GM11168 (cell line): ENCODE data around the gene VAC14.
"Not testable (repeated sequence)": the region's sequence is repeated elsewhere in the genome, so short reads cannot be mapped to it uniquely, and the experiment has no call there.

Experiments
- in situ Hi-C: fragments of 300-500 bp; cut with MboI; formaldehyde crosslinking; loops from one replicate; pipeline ENCODE4 v1.12.0; 2022; ENCODE audit warnings: low sequenced_read_pairs; ENCODE audit not compliant: unreplicated experiment

VAC14 gene

GRCh38 chr16:70746708-70747424, 54.1 kb downstream of the VAC14 start:
- in situ Hi-C loops = no loop called here

- in situ Hi-C loops = no loop called here
These were observed 54.8 kb downstream of the VAC14 start for GRCh38 chr16:70746040-70746707.

GRCh38 chr16:70745536-70746025, 55.4 kb downstream of the VAC14 start:
- in situ Hi-C loops = no loop called here

- in situ Hi-C loops = no loop called here
These were observed 56.6 kb downstream of the VAC14 start for GRCh38 chr16:70744366-70744765.

GRCh38 chr16:70743791-70744190, 57.2 kb downstream of the VAC14 start:
- in situ Hi-C loops = no loop called here

GRCh38 chr16:70742967-70743366, 58.0 kb downstream of the VAC14 start:
- in situ Hi-C loops = not testable (repeated sequence)

- in situ Hi-C loops = no loop called here
These were observed 59.2 kb downstream of the VAC14 start for GRCh38 chr16:70741783-70742125.

GRCh38 chr16:70740914-70741782, 59.8 kb downstream of the VAC14 start:
- in situ Hi-C loops = no loop called here

- in situ Hi-C loops = no loop called here
These were observed 60.6 kb downstream of the VAC14 start for GRCh38 chr16:70740174-70740913.

GRCh38 chr16:70739389-70739788, 61.6 kb downstream of the VAC14 start:
- in situ Hi-C loops = no loop called here

GRCh38 chr16:70738083-70738977, 62.6 kb downstream of the VAC14 start:
- in situ Hi-C loops = no loop called here

- in situ Hi-C loops = no loop called here
These were observed 63.4 kb downstream of the VAC14 start for GRCh38 chr16:70737377-70738082.

- in situ Hi-C loops = no loop called here
These were observed 64.2 kb downstream of the VAC14 start for GRCh38 chr16:70736465-70737376.

- in situ Hi-C loops = no loop called here
These were observed 65.6 kb downstream of the VAC14 start for GRCh38 chr16:70735141-70735979.

GRCh38 chr16:70734522-70735095, 66.3 kb downstream of the VAC14 start:
- in situ Hi-C loops = no loop called here

GRCh38 chr16:70730944-70731343, 70.0 kb downstream of the VAC14 start:
- in situ Hi-C loops = no loop called here
